MM.1S (cell line): ENCODE data around the gene STX8.

Experiments used
- EZH2 ChIP-seq: fragments of 300-600 bp; sonication (generic); optimal IDR thresholded peaks from 2 replicates; pipeline ENCODE3; 2017; ENCODE audit warnings: low read depth, mild to moderate bottlenecking, antibody characterized with exemption, low read length, mixed read lengths
- TF ChIP-seq, protein P1 (sequence below): fragments of 300-600 bp; sonication (generic); IDR thresholded peaks from 2 replicates; pipeline ENCODE4 v1.5.1; 2016; ENCODE audit warnings: antibody characterized with exemption, low read length, mixed read lengths

- TF ChIP-seq, protein P1, sequence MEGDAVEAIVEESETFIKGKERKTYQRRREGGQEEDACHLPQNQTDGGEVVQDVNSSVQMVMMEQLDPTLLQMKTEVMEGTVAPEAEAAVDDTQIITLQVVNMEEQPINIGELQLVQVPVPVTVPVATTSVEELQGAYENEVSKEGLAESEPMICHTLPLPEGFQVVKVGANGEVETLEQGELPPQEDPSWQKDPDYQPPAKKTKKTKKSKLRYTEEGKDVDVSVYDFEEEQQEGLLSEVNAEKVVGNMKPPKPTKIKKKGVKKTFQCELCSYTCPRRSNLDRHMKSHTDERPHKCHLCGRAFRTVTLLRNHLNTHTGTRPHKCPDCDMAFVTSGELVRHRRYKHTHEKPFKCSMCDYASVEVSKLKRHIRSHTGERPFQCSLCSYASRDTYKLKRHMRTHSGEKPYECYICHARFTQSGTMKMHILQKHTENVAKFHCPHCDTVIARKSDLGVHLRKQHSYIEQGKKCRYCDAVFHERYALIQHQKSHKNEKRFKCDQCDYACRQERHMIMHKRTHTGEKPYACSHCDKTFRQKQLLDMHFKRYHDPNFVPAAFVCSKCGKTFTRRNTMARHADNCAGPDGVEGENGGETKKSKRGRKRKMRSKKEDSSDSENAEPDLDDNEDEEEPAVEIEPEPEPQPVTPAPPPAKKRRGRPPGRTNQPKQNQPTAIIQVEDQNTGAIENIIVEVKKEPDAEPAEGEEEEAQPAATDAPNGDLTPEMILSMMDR = no peak
- TF ChIP-seq EZH2 = no peak
These were observed 332.6 kb downstream of the STX8 start for GRCh38 chr17:9242983-9243382.
